Activated CD4-positive, alpha-beta T cell treated with anti-CD3 and anti-CD28 coated beads for 48 hours (primary cell): ENCODE data around the gene SDF4.
A peak's percentile ranks its signal among the peaks of the same experiment; 100 is the strongest.

ENCODE experiments used
- DNase-seq: peaks from one replicate; pipeline ENCODE4 v3.0.0-alpha.2; 2020

SDF4 gene

GRCh38 chr1:1226566-1227362 is 5.0 kb downstream of the SDF4 start:
- DNase-seq, result no peak

- no peak for DNase-seq
Measured at GRCh38 chr1:1225913-1226312, 5.9 kb downstream of the SDF4 start.

- no peak for DNase-seq
Measured at GRCh38 chr1:1225238-1225845, 6.5 kb downstream of the SDF4 start.

- DNase-seq, result no peak
Measured at GRCh38 chr1:1223891-1224290, 7.9 kb downstream of the SDF4 start.

- DNase-seq, result no peak
Measured at GRCh38 chr1:1223321-1223720, 8.5 kb downstream of the SDF4 start.

- DNase-seq, result no peak
Measured at GRCh38 chr1:1222575-1223225, 9.1 kb downstream of the SDF4 start.

GRCh38 chr1:1221887-1222574 is 9.8 kb downstream of the SDF4 start:
- no peak for DNase-seq

GRCh38 chr1:1220197-1220596 is 11.6 kb downstream of the SDF4 start:
- no peak for DNase-seq

GRCh38 chr1:1219341-1219740 is 12.5 kb downstream of the SDF4 start:
- peak; percentile 65 for DNase-seq

GRCh38 chr1:1218524-1219200 is 13.1 kb downstream of the SDF4 start:
- no peak for DNase-seq

GRCh38 chr1:1217621-1218523 is 13.9 kb downstream of the SDF4 start:
- peak; percentile 67 for DNase-seq

- peak; percentile 52 for DNase-seq
Measured at GRCh38 chr1:1216770-1217620, 14.8 kb downstream of the SDF4 start.

- no peak for DNase-seq
Measured at GRCh38 chr1:1215881-1216605, 15.8 kb downstream of the SDF4 start.

- no peak for DNase-seq
Measured at GRCh38 chr1:1215080-1215676, 16.6 kb downstream of the SDF4 start.

GRCh38 chr1:1213345-1214265 is 18.2 kb downstream of the SDF4 start, which contains the start of gene TNFRSF4:
TNFRSF4 (minus strand) TSS chr1:1214153; CDS start chr1:1214127, 26 bp downstream.
- peak; percentile 66 for DNase-seq

GRCh38 chr1:1212780-1213344 is 18.9 kb downstream of the SDF4 start:
- peak; percentile 58 for DNase-seq

- DNase-seq, result peak; percentile 5
Measured at GRCh38 chr1:1211541-1212441, 20.0 kb downstream of the SDF4 start.
